ENCODE data around the gene BTN1A1.
A peak's percentile ranks its signal among the peaks of the same experiment; 100 is the strongest.
"Not testable (repeated sequence)": the region's sequence is repeated elsewhere in the genome, so short reads cannot be mapped to it uniquely, and the experiment has no call there.

BTN1A1 gene, protein sequence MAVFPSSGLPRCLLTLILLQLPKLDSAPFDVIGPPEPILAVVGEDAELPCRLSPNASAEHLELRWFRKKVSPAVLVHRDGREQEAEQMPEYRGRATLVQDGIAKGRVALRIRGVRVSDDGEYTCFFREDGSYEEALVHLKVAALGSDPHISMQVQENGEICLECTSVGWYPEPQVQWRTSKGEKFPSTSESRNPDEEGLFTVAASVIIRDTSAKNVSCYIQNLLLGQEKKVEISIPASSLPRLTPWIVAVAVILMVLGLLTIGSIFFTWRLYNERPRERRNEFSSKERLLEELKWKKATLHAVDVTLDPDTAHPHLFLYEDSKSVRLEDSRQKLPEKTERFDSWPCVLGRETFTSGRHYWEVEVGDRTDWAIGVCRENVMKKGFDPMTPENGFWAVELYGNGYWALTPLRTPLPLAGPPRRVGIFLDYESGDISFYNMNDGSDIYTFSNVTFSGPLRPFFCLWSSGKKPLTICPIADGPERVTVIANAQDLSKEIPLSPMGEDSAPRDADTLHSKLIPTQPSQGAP

DNA sequence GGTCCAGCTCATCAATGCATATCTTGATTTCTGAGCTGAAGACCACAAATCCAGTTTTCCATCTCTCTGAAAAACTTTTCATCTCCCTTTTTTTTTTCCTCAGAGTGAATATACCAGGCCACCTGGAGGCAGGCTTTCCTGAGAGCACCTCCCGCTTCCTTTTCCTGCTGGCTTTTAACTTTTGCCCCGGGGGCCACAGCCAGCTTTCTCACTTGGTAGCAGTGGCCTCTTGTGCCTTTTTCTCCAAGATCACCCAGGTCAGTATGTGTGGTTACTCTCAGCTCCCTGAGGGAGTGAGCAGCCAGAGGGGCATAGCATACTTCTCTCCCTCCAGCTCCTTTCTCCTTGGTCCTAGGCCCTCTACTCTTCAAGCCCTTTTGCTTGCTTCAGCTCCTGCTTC, at the start of gene BTN1A1:
TSS of gene BTN1A1 (plus strand) at position 202 of the 400 bp plus-strand sequence. CDS start 984 bp downstream, outside the sequence.
- no peak for DNase-seq

DNA sequence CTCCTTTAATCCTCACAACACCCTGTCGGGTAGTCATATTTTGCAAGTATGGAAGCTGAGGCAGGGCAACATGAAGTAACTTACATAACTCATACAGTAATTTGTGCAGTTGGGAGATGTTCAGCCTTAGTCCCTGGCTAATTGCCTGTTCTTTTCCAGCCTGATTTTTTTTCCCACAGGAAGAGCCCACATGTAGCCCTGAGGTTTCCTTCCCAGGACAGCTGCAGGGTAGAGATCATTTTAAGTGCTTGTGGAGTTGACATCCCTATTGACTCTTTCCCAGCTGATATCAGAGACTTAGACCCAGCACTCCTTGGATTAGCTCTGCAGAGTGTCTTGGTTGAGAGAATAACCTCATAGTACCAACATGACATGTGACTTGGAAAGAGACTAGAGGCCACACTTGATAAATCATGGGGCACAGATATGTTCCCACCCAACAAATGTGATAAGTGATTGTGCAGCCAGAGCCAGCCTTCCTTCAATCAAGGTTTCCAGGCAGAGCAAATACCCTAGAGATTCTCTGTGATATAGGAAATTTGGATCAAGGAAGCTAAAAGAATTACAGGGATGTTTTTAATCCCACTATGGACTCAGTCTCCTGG, 47.4 kb upstream of the BTN1A1 start:
- DNase-seq: no peak

DNA sequence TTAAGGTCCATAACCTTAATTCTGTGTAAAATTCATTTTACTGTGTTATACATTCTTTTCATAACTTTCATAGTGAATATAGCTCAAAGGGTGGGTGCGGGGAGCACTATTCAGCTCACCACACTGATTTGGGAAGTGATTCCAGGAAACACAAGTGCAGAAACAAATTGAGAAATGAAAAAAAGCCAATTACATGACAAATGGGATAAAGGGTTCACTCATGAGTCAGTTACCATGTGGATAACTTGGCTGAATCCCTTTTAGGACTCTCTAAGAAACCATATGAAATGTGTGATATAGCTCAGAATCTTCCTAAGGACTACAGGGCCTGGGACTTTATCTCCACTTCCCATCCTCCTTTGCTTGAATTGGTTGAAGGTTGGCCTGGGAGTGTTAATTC, 45.5 kb upstream of the BTN1A1 start:
- no peak for DNase-seq

DNA sequence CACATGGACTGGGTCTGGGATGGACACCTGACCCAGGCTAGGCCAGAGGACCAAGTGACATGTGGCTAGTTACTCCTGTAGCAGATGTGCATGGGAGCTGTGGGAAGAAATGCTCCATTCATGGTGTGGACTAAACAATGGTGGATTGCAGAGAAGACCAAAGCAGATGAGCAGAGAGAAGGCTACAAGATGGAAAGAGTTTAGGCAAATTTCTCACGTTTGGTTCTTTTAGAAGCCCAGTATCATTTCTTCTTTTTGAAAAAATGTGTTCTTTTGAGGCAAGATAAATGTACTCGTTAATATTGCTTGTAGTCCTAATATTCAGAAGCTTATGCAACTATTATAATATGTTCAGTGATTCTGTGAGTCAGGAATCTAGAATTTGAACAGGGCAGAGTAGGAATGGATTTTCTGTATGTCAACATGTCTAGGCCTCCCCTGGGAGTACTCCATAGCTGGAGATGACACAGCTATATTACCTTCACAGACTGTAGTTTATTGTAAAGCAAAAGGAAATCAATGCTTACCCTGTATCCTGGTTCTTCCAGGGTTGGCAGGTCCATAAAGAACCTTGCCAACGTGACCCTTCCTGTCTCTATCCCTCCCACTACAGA, 44.6 kb upstream of the BTN1A1 start:
- no peak for DNase-seq

DNA sequence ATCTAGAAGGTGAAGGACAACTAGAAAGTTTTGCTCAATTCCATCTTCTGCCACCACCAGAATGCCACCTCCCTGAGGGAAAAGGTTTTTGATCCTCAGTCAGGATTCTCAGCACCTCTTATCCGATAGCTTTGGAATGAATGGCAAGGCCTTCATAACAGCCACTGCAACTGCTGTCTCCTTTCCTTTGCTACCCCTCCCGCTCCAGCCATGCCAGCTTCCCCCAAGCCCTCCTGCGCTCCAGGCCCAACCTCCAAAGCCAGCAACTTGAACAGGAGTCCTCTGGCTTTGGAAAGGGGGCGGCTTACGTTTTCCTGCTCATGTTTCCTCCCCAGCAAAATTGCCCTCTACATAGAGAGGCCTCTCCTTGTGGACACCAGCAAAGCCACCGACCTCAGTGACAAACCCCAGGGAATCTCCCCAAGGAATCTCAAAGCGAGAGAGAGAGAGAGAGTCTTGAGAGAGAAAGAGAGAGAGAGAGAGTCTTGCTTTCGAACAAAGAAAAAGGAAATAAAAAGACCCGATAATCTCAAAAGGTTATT, 42.8 kb upstream of the BTN1A1 start:
- no peak for DNase-seq

DNA sequence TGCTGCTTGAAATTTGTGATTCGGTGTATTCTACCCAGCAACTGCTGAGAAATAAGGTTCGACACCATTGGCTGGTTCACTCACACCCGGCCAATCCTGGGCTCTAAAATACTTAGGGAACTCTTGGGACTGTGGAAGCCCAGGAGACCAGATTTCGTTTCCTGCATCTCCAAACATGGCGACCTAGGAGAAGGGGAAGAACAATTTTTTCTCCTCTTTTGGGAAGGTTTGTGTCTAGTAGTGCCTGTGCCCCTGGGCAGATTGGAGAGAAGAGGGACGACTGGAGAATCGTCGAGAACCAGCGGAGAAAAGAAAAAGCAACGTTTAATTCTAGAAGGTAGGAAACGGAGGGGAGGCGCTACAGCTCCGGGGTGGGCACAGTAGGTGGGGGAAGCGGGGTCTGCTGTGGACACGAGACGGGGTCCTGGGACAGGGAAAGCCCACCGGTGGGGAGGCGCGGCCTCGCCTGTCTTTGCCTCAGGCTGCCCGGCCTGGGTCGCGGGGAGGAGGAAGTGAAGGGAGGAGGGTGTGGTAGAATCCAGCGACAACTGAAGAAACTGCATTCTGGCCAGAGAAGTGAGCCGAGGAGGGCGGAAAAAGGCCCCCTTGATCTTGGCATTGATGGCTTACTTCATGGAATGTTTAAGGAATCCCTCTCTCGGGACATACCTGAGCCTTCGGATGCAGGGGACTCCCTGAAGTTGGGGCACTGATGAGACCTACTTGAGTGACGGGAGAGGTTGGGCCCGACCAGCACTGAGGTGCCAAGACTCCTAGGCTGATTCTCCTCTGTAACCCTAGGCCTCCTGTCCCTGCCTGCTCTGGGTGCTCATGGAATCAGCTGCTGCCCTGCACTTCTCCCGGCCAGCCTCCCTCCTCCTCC, 42.1 kb upstream of the BTN1A1 start, which contains the start of gene BTN2A1:
TSS of gene BTN2A1 (plus strand) at position 150 of the 883 bp plus-strand sequence. CDS start at position 832, 682 bp downstream.
- peak; percentile 78 for DNase-seq

DNA sequence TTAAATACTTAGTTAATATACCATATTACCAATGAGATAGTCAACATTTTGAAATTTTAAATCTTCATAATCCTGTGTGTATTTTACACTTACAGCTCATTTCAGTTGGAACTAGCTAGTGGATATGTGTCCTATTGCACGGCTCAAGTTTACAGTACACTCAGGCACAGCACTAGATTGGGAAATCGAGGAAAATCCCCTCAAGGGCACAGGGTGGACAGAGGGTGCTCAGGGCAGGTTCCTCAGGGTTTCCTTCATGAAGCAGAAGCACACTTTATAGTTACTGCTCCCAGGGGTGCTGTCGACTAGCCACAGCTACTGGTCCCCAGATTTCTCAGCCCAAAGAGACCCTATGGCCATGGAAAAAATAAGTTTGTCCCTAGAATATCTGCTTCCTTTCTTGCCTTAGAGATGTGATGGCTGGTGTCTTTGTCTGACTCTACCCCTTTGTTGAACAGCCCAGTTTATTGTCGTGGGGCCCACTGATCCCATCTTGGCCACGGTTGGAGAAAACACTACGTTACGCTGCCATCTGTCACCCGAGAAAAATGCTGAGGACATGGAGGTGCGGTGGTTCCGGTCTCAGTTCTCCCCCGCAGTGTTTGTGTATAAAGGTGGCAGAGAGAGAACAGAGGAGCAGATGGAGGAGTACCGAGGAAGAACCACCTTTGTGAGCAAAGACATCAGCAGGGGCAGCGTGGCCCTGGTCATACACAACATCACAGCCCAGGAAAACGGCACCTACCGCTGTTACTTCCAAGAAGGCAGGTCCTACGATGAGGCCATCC, 40.9 kb upstream of the BTN1A1 start:
- DNase-seq: no peak

DNA sequence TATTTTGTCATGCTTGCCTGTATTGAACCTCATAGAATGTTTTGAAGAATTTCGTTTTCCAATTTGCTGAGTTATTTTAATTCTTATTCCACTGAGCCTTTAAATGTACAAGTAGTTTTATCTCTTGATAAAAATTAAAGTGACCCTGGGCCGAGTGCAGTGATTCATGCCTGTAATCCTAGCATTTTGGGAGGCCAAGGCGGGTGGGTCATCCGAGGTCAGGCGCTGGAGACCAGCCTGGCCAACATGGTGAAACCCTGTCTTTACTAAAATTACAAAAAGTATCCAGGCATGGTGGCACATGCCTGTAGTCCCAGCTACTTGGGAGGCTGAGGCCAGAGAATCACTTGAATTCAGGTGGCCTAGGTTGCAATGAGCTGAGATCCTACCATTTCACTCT, 38.8 kb upstream of the BTN1A1 start:
- DNase-seq: not testable (repeated sequence)

DNA sequence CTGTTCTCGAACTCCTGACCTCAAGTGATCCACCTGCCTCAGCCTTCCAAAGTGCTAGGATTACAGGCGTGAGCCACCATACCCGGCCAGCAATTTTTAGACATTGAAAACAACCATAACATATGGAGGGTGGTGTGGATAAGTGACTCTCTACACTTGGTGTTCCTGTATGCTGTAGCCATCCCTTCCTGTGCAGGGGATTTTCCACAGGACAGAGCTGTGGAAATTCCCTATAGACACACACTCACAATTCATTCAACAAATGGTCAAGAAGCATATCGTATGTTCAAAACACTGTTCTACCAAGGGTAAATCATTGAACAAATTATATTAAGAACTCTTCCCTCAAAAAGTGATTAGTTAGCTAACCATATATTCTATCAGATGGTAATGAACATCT, 36.1 kb upstream of the BTN1A1 start:
- DNase-seq: no peak

DNA sequence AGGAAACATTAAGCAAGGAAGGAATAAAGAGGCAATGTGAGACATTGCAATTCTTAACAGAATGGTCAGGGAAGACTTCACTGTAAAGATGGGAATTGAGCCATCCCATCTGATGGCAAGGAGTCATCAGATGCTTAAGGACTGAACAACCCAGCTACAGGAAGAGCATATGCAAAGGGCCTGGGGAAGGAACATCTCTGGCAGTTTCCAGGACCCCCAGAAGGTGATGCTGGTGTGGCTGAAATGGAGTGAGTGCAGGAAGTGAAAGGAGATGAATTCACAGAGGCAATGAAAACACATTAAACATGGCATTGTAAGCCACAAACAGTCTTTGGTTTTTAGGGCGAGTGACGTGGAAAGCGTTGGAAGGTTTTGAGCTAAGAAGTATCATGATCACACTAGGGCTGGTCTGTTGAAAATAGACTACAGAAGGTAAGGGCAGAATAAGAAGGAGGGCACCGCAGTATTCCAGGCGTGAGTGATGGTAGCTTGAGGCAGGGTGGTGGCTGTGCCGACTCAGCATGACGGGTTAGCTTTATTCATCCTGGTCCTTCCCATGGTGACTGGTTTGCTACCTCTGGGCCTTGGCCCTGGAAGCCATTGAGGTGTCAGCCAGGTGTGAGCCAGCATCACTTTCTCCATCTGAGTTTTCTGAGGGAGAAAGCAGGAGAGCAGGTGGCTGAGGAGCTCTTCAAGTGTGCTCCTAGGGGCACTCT, 35.5 kb upstream of the BTN1A1 start:
- no peak for DNase-seq

DNA sequence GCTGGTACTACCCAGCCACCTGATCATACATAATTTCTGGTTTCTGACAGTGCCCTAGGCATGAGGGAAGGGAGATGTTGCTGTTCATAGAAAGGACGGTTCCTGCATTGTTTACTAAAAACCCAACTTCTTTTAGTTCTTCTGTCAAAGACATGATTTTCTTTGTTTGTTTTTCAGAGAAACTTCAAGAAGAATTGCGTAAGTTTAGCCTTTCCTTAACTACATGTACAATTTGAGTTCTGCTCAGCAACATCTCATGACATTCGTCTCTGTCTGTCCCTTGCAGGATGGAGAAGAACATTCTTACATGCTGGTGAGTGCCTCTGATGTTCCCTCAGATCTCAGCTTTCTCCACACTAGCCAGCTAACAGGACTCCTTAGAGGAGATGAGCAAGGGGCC, 34.3 kb upstream of the BTN1A1 start:
- DNase-seq: no peak

DNA sequence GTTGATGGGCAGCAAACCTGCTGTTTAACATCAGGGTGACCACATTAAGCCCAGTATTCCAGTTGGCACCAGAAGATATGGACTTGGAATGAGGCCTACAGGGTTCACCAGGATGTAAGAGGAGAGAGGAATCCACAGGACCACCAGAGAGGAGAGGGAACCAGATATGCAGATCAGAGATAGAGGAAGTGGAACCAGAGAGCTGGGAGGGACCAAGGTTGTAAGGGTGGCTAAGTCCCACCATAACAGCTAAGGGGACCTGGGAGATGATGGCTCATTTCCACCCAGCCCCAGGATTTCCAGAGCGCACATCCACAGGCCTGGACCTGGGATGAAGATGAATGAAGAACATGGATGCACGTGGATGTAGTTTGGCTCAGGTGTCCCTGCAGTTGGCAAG, 31.3 kb upstream of the BTN1A1 start:
- DNase-seq: no peak

DNA sequence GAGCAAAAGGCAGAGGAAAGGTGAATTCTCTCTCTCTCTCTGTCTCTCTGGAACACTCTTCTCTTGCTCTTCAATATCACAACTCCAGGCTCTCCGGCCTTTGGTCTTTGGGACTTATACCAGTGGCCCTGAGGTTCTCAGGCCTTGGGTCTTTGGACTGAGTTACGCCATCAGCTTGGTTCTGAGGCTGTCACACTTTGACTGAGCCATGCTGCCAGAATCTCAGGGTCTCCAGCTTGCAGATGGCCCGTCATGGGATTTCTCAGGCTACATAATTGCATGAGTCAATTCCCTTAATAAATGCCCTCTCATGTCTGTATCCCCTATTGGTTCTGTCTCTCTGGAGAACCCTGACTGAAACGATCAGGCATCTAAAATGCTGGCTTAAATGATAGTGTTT, 29.5 kb upstream of the BTN1A1 start:
- no peak for DNase-seq

DNA sequence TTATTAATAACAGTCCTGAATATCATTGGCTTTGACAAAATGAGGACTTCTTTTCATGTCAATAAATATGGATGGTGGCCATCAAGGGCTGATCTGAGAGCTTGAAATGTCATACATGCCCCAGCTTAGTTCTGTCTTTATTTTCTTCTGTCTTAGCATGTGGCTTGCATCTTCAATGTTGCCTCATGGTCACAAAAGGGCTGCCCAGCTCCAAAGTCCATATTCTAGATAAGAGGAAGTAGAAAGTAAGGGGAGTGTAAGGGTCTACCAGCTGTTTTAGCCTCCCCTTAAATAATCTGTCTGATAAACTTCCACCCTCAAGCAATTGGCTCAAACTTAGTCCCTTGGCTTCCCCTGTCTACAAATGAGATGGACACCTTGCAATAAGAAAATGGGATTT, 28.1 kb upstream of the BTN1A1 start:
- DNase-seq: no peak

DNA sequence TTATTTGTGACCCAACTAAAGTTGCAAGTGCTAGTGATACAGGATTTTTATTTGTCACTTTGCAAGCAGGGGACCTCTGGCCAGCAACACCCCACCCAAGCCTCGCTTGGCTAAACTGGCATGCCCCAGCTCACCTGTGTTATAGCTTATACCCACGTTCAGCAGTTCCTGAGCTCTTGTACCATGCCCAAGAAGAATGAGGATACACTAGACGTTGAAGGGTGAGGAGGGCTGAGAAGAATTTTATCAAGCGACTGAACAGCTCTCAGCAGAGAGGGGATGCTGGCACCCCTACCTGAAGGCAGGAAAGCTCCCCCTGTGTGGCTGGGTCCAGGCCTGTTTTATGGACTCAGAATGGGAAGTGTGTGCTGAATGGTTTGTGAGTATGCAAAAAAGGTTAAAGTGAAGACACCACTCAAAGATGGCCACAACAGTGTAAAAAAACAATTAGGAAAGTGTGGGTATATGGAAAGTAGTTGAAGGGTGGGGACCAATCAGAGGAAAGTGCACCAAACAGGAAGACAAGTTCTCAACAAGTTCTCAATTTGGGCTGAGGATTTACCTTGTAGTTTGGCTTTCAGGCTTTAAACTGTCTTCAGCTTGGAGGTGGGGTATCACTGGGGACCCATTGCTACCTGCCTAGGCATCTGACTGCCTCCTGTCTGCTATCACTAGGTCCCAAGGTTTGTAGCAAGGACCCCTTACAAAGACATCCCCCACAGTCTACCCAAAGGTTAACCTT, 27.4 kb upstream of the BTN1A1 start:
- DNase-seq: no peak

DNA sequence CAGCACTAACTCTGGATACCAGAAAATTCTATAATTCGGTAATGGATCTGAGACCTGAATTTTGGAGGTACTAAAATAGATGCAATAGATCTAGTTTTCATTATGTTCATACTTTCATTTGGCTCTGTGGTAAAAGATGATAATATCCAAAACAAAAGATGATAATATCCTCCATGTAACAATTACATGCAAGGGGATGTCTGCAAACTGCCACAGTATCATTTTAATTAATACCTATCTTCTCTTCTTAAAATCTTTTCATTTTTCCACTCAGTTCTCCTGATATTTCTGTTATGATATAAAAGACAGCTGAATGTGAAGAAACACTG, 26.7 kb upstream of the BTN1A1 start:
- DNase-seq: no peak

DNA sequence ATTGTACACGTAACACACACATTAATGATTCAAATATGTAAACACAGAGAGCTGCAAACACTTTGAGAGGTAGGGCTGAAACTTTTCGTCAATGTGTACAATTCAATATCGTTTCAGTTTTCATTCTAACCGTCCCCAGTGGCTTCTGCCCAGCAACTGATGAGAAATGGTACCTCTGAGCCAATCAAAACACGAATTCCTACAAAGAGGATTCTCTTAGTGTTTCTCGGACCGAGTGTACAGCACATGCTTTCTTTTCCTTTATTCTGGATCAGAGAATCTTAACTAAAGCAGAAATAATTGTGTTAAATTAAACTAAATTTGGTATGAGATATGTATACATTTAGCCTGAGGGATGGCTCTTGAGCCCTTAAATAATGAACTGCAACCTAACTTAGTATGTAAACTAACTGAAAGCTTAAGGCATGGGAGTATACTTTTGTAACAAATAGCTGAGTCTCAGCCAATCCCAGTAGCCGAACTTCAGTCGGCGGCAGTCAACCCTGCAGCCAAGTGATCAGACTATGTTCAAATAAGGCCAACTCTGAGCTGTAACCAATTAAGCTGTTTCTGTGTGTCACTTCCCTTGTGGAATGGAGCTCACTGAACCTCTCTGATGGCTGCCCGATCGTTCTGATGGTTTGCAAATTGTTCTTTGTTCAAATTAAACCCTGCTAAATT, 26.2 kb upstream of the BTN1A1 start:
- peak; percentile 90 for DNase-seq

DNA sequence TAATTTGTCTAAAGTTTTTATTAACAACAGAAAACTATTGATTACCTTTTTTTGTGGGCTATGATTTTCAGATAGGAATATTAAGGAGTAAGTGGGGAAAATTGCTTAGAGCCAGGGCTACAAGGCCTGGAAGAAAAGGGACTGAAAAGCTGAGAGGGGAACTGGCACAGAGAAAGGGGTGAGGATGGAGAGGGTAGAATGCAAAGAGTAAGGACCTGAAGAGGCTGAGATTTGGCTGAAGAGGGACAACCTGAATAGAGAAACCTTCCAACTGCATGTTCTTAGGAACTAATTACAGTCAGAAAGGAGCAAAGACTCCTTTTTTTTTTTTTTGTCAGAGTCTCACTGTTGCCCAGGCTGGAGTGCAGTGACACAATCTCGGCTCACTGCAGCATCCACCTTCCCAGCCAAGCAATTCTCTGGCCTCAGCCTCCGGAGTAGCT, 25.6 kb upstream of the BTN1A1 start:
- no peak for DNase-seq
